Neural cell (in vitro differentiated cells): ENCODE results near the gene ZNF425. TPM values are rescaled to one million over a fixed set of nuclear protein-coding genes. Genes with fewer than 3 reads are reported as not detected.
"Not testable (repeated sequence)": the region's sequence is repeated elsewhere in the genome, so short reads cannot be mapped to it uniquely, and the experiment has no call there.

ENCODE experiments used
- H2AFZ ChIP-seq: fragments of 200-600, 300-800 bp; sonication (generic), shearing (Covaris generic); 2 replicates; pipeline ENCODE4 v1.6.0; 2014; ENCODE audit warnings: low read depth, mild to moderate bottlenecking, antibody characterized with exemption, low read length, moderate library complexity
- H3F3A ChIP-seq: fragments of 200-600 bp; shearing (Covaris generic); 2 replicates; pipeline ENCODE4 v1.6.1; 2016; ENCODE audit warnings: mild to moderate bottlenecking, moderate library complexity, mixed read lengths, antibody characterized with exemption, low read length; ENCODE audit not compliant: insufficient read depth, poor library complexity, severe bottlenecking
- H3K27ac ChIP-seq: fragments of 200-600, 300-800 bp; sonication (generic), shearing (Covaris generic); 2 replicates; pipeline ENCODE4 v1.5.1; 2014; ENCODE audit warnings: mild to moderate bottlenecking, low read length, moderate library complexity
- H3K27me3 ChIP-seq: fragments of 300-800, 200-600 bp; sonication (generic), shearing (Covaris generic); 2 replicates; pipeline ENCODE4 v1.6.0; 2014; ENCODE audit warnings: mild to moderate bottlenecking, low read depth, low read length, moderate library complexity; ENCODE audit not compliant: insufficient read depth
- H3K36me3 ChIP-seq: fragments of 300-800, 200-600 bp; sonication (generic), shearing (Covaris generic); 2 replicates; pipeline ENCODE4 v1.5.1; 2014; ENCODE audit warnings: mild to moderate bottlenecking, antibody characterized with exemption, low read length, moderate library complexity; ENCODE audit not compliant: insufficient read depth
- H3K4me2 ChIP-seq: fragments of 300-800, 200-600 bp; sonication (generic), shearing (Covaris generic); 2 replicates; pipeline ENCODE4 v1.6.0; 2014; ENCODE audit warnings: mild to moderate bottlenecking, low read length
- H3K4me3 ChIP-seq: fragments of 300-800, 200-600 bp; sonication (generic), shearing (Covaris generic); 2 replicates; pipeline ENCODE4 v1.5.1; 2014; ENCODE audit warnings: mild to moderate bottlenecking, low read length, moderate library complexity
- H3K79me2 ChIP-seq: fragments of 200-600 bp; shearing (Covaris generic); replicated peaks from 2 replicates; pipeline ENCODE4 v1.6.0; 2014; ENCODE audit warnings: mild to moderate bottlenecking, low read length, moderate library complexity; ENCODE audit not compliant: insufficient read depth
- H3K9ac ChIP-seq: fragments of 300-800, 200-600 bp; sonication (generic), shearing (Covaris generic); 2 replicates; pipeline ENCODE4 v1.6.1; 2016; ENCODE audit warnings: mild to moderate bottlenecking, low read length, mixed read lengths
- H3K9me2 ChIP-seq: fragments of 200-600 bp; shearing (Covaris generic); 2 replicates; pipeline ENCODE4 v1.6.1; 2016; ENCODE audit warnings: mild to moderate bottlenecking, low read length, mixed read lengths; ENCODE audit not compliant: insufficient read depth
- H3K9me3 ChIP-seq: fragments of 200-600, 300-800 bp; sonication (generic), shearing (Covaris generic); 2 replicates; pipeline ENCODE4 v1.6.1; 2016; ENCODE audit warnings: mild to moderate bottlenecking, mixed run types, low read length, moderate library complexity, mixed read lengths
- H4K20me1 ChIP-seq: fragments of 200-600 bp; shearing (Covaris generic); 2 replicates; pipeline ENCODE4 v1.6.1; 2016; ENCODE audit warnings: mild to moderate bottlenecking, mixed run types; ENCODE audit not compliant: insufficient read depth
- CTCF ChIP-seq: fragments of 450-650 bp; IDR thresholded peaks from 2 replicates; pipeline ENCODE4 v1.5.1; 2014; ENCODE audit warnings: antibody characterized with exemption, mild to moderate bottlenecking, moderate library complexity; ENCODE audit not compliant: poor library complexity, severe bottlenecking
- EP300 ChIP-seq: fragments of 450-650 bp; conservative IDR thresholded peaks from 2 replicates; pipeline ENCODE4 v1.6.1; 2014; ENCODE audit warnings: antibody characterized with exemption, mild to moderate bottlenecking, moderate library complexity; ENCODE audit not compliant: poor library complexity, severe bottlenecking
- EZH2 ChIP-seq: fragments of 200-600, 300-800 bp; shearing (Covaris generic), sonication (generic); IDR thresholded peaks from 2 replicates; pipeline ENCODE4 v1.6.1; 2014; ENCODE audit warnings: antibody characterized with exemption, low read length, borderline replicate concordance, mild to moderate bottlenecking; ENCODE audit not compliant: insufficient read depth, poor library complexity, severe bottlenecking
- MXI1 ChIP-seq: fragments of 450-650 bp; conservative IDR thresholded peaks from 2 replicates; pipeline ENCODE4 v1.6.1; 2014; ENCODE audit warnings: antibody characterized with exemption, mild to moderate bottlenecking; ENCODE audit not compliant: poor library complexity, severe bottlenecking
- POLR2AphosphoS5 ChIP-seq: IDR thresholded peaks from 2 replicates; pipeline ENCODE4 v1.6.1; 2012
- RAD21 ChIP-seq: fragments of 450-650 bp; conservative IDR thresholded peaks from 2 replicates; pipeline ENCODE4 v1.6.1; 2014; ENCODE audit warnings: antibody characterized with exemption, mild to moderate bottlenecking, moderate library complexity
- REST ChIP-seq: IDR thresholded peaks from 2 replicates; pipeline ENCODE4 v1.6.1; 2012; ENCODE audit warnings: borderline replicate concordance
- SMC3 ChIP-seq: fragments of 450-650 bp; conservative IDR thresholded peaks from 2 replicates; pipeline ENCODE4 v1.6.1; 2014; ENCODE audit warnings: antibody characterized with exemption, mild to moderate bottlenecking, moderate library complexity; ENCODE audit not compliant: poor library complexity
- TAF1 ChIP-seq: IDR thresholded peaks from 2 replicates; pipeline ENCODE4 v1.6.1; 2012; ENCODE audit warnings: low read depth
- polyA plus RNA-seq: library from polyadenylated mRNA; depleted of rRNA; stranded (reverse); fragments of >200 nt; gene quantifications from 2 replicates; pipeline ENCODE4 v1.2.3, GENCODE V29; 2014

ZNF425 gene
- polyA plus RNA-seq, 1 donor from 2014 or later, result 5.1 TPM

- H3K9me2 ChIP-seq, result no peaks in the 10 kb centered on the region
- H3K4me2 ChIP-seq, result no peak overlapping the region
- H3F3A ChIP-seq, result no peaks in the 10 kb centered on the region
- H4K20me1 ChIP-seq, result no peaks in the 10 kb centered on the region
- H3K9ac ChIP-seq, result no peak overlapping the region
- no peaks in the 10 kb centered on the region for H3K36me3 ChIP-seq
- H3K27me3 ChIP-seq, result no peaks in the 10 kb centered on the region
- H3K27ac ChIP-seq, result no peak overlapping the region
- TF ChIP-seq EZH2, result no peak
- no peak for TF ChIP-seq REST
- TF ChIP-seq EP300, result no peak
- no peak for TF ChIP-seq SMC3
- TF ChIP-seq TAF1, result no peak
- no peak for TF ChIP-seq RAD21
- no peak for TF ChIP-seq POLR2AphosphoS5
- no peak for TF ChIP-seq CTCF
- TF ChIP-seq MXI1, result no peak
- H2AFZ ChIP-seq, result no peak overlapping the region
- H3K4me3 ChIP-seq, result no peak overlapping the region
- no peaks in the 10 kb centered on the region for H3K9me3 ChIP-seq
- no peaks in the 10 kb centered on the region for H3K79me2 ChIP-seq
Measured at GRCh38 chr7:149063476-149063875, 62.6 kb downstream of the ZNF425 start.

- not testable (repeated sequence) for H3K27me3 ChIP-seq, H3K79me2 ChIP-seq, H2AFZ ChIP-seq, H3K4me3 ChIP-seq, H3K27ac ChIP-seq, H3K9ac ChIP-seq, H3K9me2 ChIP-seq, H3K36me3 ChIP-seq, H3K9me3 ChIP-seq, H4K20me1 ChIP-seq, H3F3A ChIP-seq, H3K4me2 ChIP-seq
Measured at GRCh38 chr7:149062217-149062899, 63.8 kb downstream of the ZNF425 start.

GRCh38 chr7:149060156-149060555 lies 66.0 kb downstream of the ZNF425 start:
- H3K9me3 ChIP-seq, result no peaks in the 10 kb centered on the region
- no peak overlapping the region for H3K4me2 ChIP-seq
- H3F3A ChIP-seq, result no peaks in the 10 kb centered on the region
- TF ChIP-seq RAD21 (no peak), EP300 (no peak), SMC3 (no peak), MXI1 (no peak), TAF1 (no peak), POLR2AphosphoS5 (no peak), EZH2 (no peak), CTCF (no peak), REST (no peak)
- H3K36me3 ChIP-seq, result no peaks in the 10 kb centered on the region
- no peak overlapping the region for H3K4me3 ChIP-seq
- H3K9me2 ChIP-seq, result no peaks in the 10 kb centered on the region
- H3K79me2 ChIP-seq, result no peaks in the 10 kb centered on the region
- no peak overlapping the region for H2AFZ ChIP-seq
- no peak overlapping the region for H3K27ac ChIP-seq
- no peaks in the 10 kb centered on the region for H3K27me3 ChIP-seq
- no peaks in the 10 kb centered on the region for H4K20me1 ChIP-seq
- no peak overlapping the region for H3K9ac ChIP-seq
